HL-60 (cell line): Measurements from ENCODE around the gene ZCWPW1.
"Not testable (repeated sequence)": the region's sequence is repeated elsewhere in the genome, so short reads cannot be mapped to it uniquely, and the experiment has no call there.

Experiments used
- DNase-seq, 2 experiments: peaks; one replicate each; pipeline ENCODE4 v3.0.0-alpha.2; 2010 to 2020; ENCODE audit warnings: low read depth in 1 of 2, low spot score in 1 of 2
- H3K27ac ChIP-seq: fragments of 250-450 bp; sonication (Bioruptor Pico); replicated peaks from 2 replicates; pipeline ENCODE4 v1.5.1; 2020; ENCODE audit warnings: mild to moderate bottlenecking, moderate library complexity
- H3K27me3 ChIP-seq: fragments of 250-450 bp; sonication (Bioruptor Pico); 2 replicates; pipeline ENCODE4 v1.5.1; 2021; ENCODE audit warnings: mild to moderate bottlenecking, moderate library complexity; ENCODE audit not compliant: insufficient read depth, poor library complexity, severe bottlenecking
- H3K4me3 ChIP-seq: replicated peaks from 2 replicates; pipeline ENCODE4 v1.5.1; 2011; ENCODE audit warnings: mild to moderate bottlenecking, control low read depth, low read length; ENCODE audit not compliant: insufficient read depth
- CTCF ChIP-seq: IDR thresholded peaks from one replicate; pipeline ENCODE4 v1.5.1; 2011; ENCODE audit warnings: low read length, control low read depth, inconsistent platforms; ENCODE audit not compliant: insufficient read depth
- GABPA ChIP-seq: IDR thresholded peaks from 2 replicates; pipeline ENCODE4 v1.6.1; 2012; ENCODE audit warnings: low read depth
- POLR2AphosphoS5 ChIP-seq: IDR thresholded peaks from 2 replicates; pipeline ENCODE4 v1.6.1; 2012; ENCODE audit warnings: low read depth
- REST ChIP-seq: IDR thresholded peaks from 2 replicates; pipeline ENCODE4 v1.6.1; 2012; ENCODE audit warnings: low read depth; ENCODE audit not compliant: insufficient replicate concordance
- SPI1 ChIP-seq: IDR thresholded peaks from 2 replicates; pipeline ENCODE4 v1.6.1; 2012; ENCODE audit warnings: low read depth, mild to moderate bottlenecking, borderline replicate concordance

ZCWPW1 gene

GRCh38 chr7:100356416-100357068 lies 72.0 kb downstream of the ZCWPW1 start:
- Histone ChIP-seq H3K27me3 (no peaks in the 10 kb centered on the region), H3K4me3 (no peak overlapping the region), H3K27ac (peak overlapping the region; percentile 75)
- peak in 1 of 2 experiments; percentile 55 for DNase-seq
- TF ChIP-seq POLR2AphosphoS5 (no peak; the same call in 1 of the 2 replicates), GABPA (no peak), CTCF (no peak), SPI1 (no peak), REST (no peak)

GRCh38 chr7:100353685-100354330 lies 74.7 kb downstream of the ZCWPW1 start:
- Histone ChIP-seq H3K27me3 (no peaks in the 10 kb centered on the region), H3K4me3 (no peak overlapping the region), H3K27ac (no peak overlapping the region)
- DNase-seq, result no peak
- TF ChIP-seq REST, result no peak
- no peak for TF ChIP-seq GABPA
- TF ChIP-seq SPI1, result no peak
- no peak for TF ChIP-seq POLR2AphosphoS5
- TF ChIP-seq CTCF, result no peak

- no peak for DNase-seq
- Histone ChIP-seq H3K4me3 (no peak overlapping the region), H3K27ac (no peak overlapping the region), H3K27me3 (no peaks in the 10 kb centered on the region)
- no peak for TF ChIP-seq POLR2AphosphoS5
- TF ChIP-seq GABPA, result no peak
- TF ChIP-seq SPI1, result no peak
- no peak for TF ChIP-seq CTCF
Observed at GRCh38 chr7:100352984-100353684, 75.4 kb downstream of the ZCWPW1 start.

GRCh38 chr7:100352230-100352781 lies 76.2 kb downstream of the ZCWPW1 start:
- not testable (repeated sequence) for H3K27me3 ChIP-seq, DNase-seq, H3K27ac ChIP-seq, H3K4me3 ChIP-seq
